Osteocyte (in vitro differentiated cells): ENCODE measurements around the gene MTPN. TPM values are rescaled to one million over a fixed set of nuclear protein-coding genes. Genes with fewer than 3 reads are reported as not detected.
A peak's percentile ranks its signal among the peaks of the same experiment; 100 is the strongest.

Source experiments
- DNase-seq: peaks from one replicate; pipeline ENCODE4 v3.0.0; 2021; ENCODE audit warnings: mixed read lengths; ENCODE audit not compliant: unreplicated experiment; ENCODE audit errors: extremely low spot score
- H3K27ac Mint-ChIP-seq: one replicate; pipeline ENCODE4 v1.8.0; 2021; ENCODE audit warnings: mild to moderate bottlenecking, mixed read lengths; ENCODE audit not compliant: unreplicated experiment
- H3K27me3 Mint-ChIP-seq: one replicate; pipeline ENCODE4 v1.8.0; 2021; ENCODE audit warnings: mixed read lengths; ENCODE audit not compliant: unreplicated experiment
- H3K36me3 Mint-ChIP-seq: one replicate; pipeline ENCODE4 v1.8.0; 2021; ENCODE audit warnings: mixed read lengths; ENCODE audit not compliant: unreplicated experiment
- H3K4me1 Mint-ChIP-seq: one replicate; pipeline ENCODE4 v1.8.0; 2021; ENCODE audit warnings: mixed read lengths; ENCODE audit not compliant: unreplicated experiment
- H3K4me3 Mint-ChIP-seq: one replicate; pipeline ENCODE4 v1.8.0; 2021; ENCODE audit warnings: mild to moderate bottlenecking, moderate library complexity, mixed read lengths; ENCODE audit not compliant: unreplicated experiment
- H3K9me3 Mint-ChIP-seq: one replicate; pipeline ENCODE4 v1.8.0; 2021; ENCODE audit warnings: mixed read lengths; ENCODE audit not compliant: unreplicated experiment
- total RNA-seq: library from RNA; stranded (reverse); gene quantifications from 2 replicates; pipeline ENCODE4 v1.2.1, GENCODE V29; 2021
- TF ChIP-seq, protein P1 (sequence below): fragments of 200-600 bp; sonication (generic); IDR thresholded peaks from 2 replicates; pipeline ENCODE4 v1.5.0; 2021; ENCODE audit warnings: antibody characterized with exemption, mild to moderate bottlenecking, moderate library complexity

MTPN gene
- total RNA-seq, 1 donor from 2014 or later = 140 TPM

DNA sequence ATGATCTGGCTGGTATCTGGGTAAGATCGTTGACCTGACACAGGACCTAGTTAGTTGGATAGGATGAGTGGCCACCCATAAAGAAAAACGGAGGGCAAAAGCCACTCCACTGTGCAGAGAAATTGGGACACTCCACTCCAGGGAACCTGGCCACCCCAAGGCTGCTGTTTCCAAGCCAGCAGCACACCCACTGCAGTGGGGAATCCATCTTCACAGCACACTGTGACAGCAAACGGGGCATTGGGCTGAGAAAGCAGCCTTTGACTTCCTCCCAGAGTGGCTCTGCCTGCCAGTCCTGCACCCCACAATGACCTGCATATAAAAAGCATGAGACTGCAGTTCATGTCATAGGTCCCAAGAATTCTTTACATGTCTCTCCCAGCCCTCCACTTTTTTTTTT, 52.9 kb downstream of the MTPN start:
- Mint-ChIP-seq H3K9me3 (no peaks in the 10 kb centered on the region), H3K36me3 (peaks cover 21% of the 10 kb centered on the region), H3K27ac (peak overlapping the region; percentile 85), H3K4me3 (no peak overlapping the region), H3K4me1 (peaks cover 12% of the 10 kb centered on the region), H3K27me3 (no peaks in the 10 kb centered on the region)
- TF ChIP-seq, protein P1, sequence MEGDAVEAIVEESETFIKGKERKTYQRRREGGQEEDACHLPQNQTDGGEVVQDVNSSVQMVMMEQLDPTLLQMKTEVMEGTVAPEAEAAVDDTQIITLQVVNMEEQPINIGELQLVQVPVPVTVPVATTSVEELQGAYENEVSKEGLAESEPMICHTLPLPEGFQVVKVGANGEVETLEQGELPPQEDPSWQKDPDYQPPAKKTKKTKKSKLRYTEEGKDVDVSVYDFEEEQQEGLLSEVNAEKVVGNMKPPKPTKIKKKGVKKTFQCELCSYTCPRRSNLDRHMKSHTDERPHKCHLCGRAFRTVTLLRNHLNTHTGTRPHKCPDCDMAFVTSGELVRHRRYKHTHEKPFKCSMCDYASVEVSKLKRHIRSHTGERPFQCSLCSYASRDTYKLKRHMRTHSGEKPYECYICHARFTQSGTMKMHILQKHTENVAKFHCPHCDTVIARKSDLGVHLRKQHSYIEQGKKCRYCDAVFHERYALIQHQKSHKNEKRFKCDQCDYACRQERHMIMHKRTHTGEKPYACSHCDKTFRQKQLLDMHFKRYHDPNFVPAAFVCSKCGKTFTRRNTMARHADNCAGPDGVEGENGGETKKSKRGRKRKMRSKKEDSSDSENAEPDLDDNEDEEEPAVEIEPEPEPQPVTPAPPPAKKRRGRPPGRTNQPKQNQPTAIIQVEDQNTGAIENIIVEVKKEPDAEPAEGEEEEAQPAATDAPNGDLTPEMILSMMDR = no peak
- no peak for DNase-seq

DNA sequence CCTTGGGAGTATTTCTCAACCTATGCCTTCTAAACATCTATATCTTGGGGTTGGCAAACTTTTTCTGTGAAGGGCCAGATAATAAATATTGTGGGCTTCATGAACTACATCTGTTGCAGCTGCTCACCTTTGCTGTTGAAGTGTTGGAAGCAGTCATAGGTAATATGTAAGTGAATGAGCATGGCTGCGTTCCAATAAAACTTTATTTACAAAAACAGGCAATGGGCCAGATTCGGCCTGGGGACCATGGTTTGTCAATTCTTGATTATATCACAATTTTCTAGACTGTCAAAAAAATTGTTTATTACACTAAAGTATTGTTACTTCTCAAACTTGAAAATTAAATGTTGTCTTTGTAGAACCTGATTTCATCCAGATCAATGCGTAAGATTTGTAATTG, 54.9 kb downstream of the MTPN start:
- H3K36me3 Mint-ChIP-seq = peaks cover 11% of the 10 kb centered on the region
- no peak overlapping the region for H3K27ac Mint-ChIP-seq
- H3K27me3 Mint-ChIP-seq = no peaks in the 10 kb centered on the region
- H3K9me3 Mint-ChIP-seq = no peaks in the 10 kb centered on the region
- TF ChIP-seq, protein P1 = no peak
- DNase-seq = no peak
- peaks cover 12% of the 10 kb centered on the region for H3K4me1 Mint-ChIP-seq
- no peak overlapping the region for H3K4me3 Mint-ChIP-seq

DNA sequence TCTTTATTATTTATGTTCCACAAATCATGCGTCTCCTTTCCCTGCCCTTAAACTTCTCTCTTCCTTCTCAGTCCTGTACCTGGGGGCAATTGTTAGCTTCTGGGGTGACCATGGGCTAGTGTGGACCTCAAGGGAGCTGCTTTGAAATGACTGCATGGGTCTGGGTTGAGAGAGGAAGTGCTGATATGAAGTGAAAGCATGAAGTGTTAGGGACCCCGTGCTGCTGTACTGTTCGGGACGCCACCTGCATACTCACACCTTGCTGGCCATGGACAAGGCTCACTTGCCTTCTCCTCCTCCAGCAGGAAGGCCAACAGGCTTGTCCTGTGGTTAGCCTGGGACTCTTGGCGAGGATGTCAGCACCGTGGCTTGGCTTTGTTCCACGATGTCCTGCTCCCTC, 56.7 kb downstream of the MTPN start:
- DNase-seq = no peak
- Mint-ChIP-seq H3K4me3 (no peak overlapping the region), H3K27ac (no peak overlapping the region), H3K27me3 (no peaks in the 10 kb centered on the region), H3K9me3 (no peaks in the 10 kb centered on the region), H3K4me1 (peaks cover 12% of the 10 kb centered on the region), H3K36me3 (no peaks in the 10 kb centered on the region)
- TF ChIP-seq, protein P1 = no peak

DNA sequence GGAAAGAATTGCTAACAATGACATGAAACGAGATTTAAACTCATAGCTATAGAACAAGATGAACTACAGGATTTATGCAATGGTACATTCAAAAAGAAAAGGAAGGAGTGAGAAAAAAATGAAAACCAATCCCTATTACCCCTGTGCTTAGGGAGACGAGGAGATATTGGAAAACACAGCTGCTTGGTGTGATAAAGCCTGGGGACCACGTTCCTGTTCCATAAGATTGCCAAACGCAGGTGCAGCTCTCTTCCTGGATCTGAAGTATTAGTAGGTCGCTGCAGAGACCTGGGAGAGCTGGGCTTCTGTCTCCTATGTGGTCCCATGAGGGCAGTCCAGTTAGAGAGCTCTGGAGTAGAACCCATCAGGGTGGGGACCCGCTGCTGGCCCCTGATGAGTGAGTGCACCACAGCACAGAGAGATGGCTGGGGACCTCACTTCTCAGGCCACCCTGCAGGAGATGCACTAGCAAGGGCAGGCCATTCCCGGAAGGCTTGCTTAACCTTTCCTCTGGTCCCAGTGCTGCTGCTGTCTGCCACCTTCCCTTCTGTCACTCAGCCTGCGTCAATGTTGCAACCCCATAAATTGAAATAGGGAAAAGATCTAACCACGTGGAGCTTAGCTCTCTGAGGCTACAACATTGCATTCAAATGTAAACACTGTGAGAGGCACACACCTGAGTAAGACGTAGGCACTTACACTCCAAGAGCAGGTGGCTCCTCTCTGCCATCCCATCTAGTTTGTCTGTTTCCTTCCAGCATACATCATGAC, 57.9 kb downstream of the MTPN start:
- H3K27ac Mint-ChIP-seq = no peak overlapping the region
- TF ChIP-seq, protein P1 = no peak
- no peak for DNase-seq
- H3K36me3 Mint-ChIP-seq = no peaks in the 10 kb centered on the region
- no peaks in the 10 kb centered on the region for H3K27me3 Mint-ChIP-seq
- no peaks in the 10 kb centered on the region for H3K9me3 Mint-ChIP-seq
- H3K4me1 Mint-ChIP-seq = peaks cover 9% of the 10 kb centered on the region
- no peak overlapping the region for H3K4me3 Mint-ChIP-seq

DNA sequence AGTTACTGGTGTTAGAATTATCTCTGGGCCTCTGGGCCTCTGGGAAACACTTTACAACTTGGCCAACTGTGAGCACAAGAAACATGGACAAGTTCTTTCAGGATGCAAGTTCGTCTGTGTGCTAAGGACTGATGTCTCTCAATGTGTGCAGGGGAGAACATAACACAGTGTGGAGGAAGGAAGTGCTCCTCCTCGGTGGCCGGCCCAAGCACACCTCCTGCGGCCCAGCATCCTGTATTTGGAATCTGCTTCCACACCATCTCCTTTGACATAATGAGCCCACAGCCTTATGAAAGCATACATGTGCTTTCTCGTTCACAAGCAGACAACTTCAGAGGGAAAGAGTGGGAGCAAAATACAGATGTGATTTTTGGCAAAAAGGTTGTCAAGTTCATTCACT, 59.0 kb downstream of the MTPN start:
- Mint-ChIP-seq H3K4me3 (no peak overlapping the region), H3K27me3 (no peaks in the 10 kb centered on the region), H3K27ac (no peak overlapping the region), H3K4me1 (peaks cover 1% of the 10 kb centered on the region), H3K9me3 (no peaks in the 10 kb centered on the region), H3K36me3 (no peaks in the 10 kb centered on the region)
- no peak for DNase-seq
- TF ChIP-seq, protein P1 = no peak
